GM12891 (cell line): Measurements from ENCODE around the gene RTN4RL1.

Experiments used
- PAX5 ChIP-seq: IDR thresholded peaks from 2 replicates; pipeline ENCODE4 v1.6.1; 2011; ENCODE audit warnings: low read length, moderate library complexity, mild to moderate bottlenecking; ENCODE audit not compliant: insufficient read depth, severe bottlenecking
- POLR2A ChIP-seq: IDR thresholded peaks from 2 replicates; pipeline ENCODE4 v1.6.1; 2011; ENCODE audit warnings: low read depth, low read length, control low read depth
- POLR2AphosphoS5 ChIP-seq: IDR thresholded peaks from 2 replicates; pipeline ENCODE4 v1.6.1; 2011; ENCODE audit warnings: low read depth, low read length, control low read depth

DNA sequence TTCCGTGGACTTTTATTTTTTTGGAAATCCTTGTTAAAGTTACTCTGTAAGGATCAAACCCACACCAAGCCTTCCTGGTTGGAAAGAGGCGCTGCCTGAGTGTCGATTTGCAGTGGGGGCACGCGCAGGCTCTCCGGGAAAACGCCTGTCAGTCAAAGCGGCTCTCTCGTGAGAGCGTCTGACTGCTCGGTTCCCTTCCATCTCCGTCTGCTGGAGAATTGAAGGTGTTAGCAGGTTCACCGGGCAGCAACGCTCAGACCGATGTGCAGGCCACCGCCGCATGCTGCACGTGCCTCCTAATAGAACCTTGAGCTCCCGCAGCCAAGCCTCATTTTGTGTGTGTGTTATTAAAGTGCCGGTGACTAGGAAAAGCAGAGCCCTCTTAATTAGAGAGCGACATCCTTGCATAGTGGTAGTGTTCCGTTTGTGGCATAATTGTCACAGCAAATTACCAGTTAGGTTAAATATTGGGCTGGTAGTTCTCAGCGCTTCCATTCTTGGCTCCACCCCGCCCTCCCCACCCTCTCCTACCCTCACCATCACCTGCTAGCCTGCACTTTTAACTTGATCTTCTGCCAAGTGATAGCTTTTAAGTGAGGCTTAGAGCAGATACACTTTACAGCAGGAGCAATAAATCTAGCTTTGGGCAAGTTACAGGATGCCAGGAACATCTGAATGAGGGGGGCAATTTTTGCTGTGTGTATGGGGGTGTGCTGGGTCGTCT, 119.8 kb downstream of the RTN4RL1 start:
- TF ChIP-seq PAX5 (no peak), POLR2A (no peak), POLR2AphosphoS5 (no peak)
